NCI-H146 (cell line): ENCODE data around the gene TMEM182.

Source experiments
- DNase-seq: peaks from one replicate; lab custom pipeline; 2025; lab: John Stamatoyannopoulos, UW

TMEM182 gene

DNA sequence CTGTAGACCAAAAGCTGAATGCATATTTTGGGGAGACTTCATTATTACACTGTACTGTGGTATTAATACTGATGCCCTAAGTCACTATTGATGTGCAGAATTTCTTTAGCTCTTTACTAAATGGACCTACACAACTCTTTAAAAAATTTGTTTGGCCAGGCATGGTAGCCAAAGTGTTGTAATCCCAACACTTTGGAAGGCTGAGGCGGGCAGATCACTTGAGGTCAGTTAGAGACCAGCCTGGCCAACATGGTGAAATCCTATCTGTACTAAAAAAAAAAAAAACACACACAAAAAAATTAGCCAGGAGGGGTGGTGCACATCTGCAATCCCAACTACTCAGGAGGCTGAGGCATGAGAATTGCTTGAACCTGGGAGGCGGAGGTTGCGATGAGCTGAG lies 6.4 kb downstream of the TMEM182 start:
- no peak for DNase-seq

DNA sequence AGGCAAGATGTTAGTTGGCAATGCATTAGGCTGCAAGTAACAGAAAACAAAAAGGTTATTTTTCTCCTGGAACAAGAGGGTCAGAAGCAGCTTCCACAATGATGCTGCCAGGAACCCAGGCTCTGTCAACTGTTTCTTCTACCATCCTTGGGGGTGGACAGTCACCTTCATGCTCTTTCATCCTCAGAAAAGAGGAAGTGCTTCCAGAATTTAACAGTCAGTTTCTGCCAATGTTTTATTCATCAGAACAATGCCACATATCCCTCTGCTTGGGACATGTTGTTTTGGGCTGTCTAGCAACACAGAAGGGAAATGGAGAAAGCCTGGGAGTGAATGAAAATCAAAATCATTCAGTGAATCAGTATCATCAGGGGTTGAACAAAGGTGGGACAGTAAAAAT lies 7.1 kb downstream of the TMEM182 start:
- no peak for DNase-seq

DNA sequence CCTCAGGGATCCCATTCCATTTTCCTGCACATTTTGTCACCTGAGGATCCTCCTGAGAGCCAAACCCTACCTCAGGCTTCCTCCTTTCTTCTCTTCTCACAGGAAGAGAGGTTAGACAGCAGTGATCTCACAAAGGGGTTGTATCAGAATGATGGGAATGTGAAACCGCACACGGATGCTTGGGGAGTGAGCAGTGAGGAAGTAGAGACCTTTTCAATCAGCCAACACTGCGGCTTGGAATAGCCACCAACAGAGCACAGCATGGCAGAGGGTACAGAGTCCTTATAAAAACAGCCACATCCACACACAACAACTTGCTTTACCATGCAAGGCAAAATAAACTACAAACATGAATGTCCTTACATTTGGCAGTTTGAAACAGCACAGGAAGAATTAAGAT lies 8.7 kb downstream of the TMEM182 start:
- no peak for DNase-seq

DNA sequence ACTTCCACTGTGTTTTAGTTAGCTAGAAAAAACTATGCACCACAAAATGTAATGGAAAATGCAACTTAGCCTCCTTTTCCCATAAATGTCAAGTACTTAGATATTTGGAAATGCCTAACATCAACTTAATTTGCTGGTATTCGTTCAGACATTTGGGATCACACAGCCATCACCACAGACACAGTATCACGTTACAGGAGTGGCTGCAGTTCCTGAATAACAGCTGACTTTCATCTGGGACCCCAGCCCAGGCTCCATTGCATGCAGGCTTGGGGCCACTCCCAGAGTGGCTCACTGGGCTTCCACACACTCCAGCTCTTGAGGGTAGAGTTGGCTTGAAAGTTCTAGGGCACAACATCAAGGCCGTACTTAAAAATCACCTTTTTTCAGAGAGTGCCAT lies 9.3 kb downstream of the TMEM182 start:
- no peak for DNase-seq

DNA sequence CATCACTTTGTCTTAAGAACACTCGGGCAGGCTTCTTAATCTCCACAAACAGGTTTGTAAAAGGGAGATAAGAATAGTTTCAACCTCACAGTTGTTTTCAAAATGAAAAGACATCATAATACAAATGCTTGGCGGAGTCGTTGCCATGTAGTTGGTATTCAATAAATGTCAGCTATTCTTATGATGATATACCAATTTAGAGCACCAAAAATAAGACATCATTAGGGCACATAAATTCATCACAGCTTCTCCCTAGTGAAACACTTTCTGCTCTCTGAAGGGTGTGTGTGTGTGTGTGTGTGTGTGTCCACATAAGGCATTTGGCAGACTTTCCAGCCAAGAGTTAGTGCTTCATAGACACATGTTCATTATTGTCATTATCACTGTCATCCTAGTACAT lies 10.8 kb downstream of the TMEM182 start:
- no peak for DNase-seq

DNA sequence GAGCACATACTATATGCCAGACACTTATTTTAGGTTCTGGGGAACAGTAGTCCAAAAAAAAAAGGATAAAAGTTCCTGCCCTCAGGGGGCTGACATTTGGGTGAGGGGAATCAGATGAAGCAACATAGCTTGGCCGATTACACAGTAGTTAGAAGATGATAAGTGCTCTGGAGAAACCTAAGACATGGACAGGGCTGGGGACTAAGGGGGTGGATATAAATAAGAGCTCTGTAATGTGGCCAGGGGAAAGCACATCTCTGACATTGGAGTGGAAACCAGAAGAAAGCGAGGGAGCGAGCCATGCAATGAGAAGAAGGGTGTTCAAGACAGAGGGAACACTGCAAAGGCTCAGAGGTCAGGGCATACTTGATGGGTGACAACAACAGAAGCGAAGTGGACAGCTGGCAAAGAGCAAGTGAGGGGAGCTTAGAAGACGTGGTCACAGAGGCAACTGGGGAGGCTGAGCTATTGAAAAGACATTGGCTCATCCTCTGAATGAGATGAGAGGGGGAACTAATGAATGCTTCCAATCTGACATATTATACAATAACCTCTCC lies 11.4 kb downstream of the TMEM182 start:
- DNase-seq: no peak

DNA sequence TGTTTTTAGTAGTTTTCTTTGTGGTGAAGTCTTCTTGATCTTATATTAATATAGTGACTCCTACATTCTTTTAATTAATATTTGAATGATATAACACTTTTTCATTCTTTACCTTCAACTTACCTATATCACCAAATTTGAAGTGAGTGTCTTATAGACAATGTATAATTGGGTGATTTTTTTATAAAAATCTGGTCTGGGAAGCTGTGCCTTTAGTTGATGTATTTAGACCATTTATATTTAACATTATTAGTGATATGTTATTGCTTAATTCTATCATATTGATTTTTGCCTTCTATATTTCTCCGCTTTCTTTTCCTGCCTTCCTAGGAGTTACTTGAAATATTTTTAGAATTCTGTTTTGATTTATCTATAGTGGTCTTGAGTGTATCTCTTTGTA lies 16.4 kb downstream of the TMEM182 start:
- no peak for DNase-seq

DNA sequence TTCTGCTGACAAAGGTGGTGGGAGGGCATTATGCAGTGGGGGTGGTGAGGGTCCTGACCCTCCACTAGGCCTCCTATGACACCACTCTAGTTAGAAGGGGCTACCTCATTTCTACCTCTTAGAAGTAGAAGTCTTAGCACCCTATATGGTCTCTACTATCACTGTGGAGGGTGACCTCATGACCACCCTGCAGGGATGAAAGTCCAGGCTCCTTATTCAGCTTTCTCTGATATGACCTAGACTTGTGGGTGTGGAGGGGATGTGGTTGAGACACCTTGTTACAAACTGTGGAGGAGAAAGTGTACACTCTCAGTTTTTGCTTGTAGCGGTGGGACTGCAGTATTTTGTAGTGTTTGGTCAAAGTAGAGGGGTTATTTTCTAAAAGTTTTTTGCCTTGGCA lies 18.6 kb downstream of the TMEM182 start:
- DNase-seq: no peak

DNA sequence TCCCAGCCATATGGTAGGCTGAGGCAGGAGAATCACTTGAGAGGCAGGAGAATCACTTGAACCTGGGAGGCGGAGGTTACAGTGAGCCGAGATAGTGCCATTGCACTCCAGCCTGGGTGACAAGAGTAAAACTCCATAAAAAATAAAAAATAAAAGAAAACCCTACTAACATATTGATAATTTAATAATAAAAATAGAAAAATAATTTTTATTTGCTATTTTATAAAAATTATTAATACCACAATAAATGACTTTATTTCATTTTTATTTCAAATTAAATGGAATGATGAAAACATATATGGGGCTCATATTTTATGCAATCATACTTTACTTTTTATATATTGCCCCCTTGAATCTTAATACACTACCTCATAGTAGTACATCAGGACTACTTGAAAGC lies 20.4 kb downstream of the TMEM182 start:
- no peak for DNase-seq

DNA sequence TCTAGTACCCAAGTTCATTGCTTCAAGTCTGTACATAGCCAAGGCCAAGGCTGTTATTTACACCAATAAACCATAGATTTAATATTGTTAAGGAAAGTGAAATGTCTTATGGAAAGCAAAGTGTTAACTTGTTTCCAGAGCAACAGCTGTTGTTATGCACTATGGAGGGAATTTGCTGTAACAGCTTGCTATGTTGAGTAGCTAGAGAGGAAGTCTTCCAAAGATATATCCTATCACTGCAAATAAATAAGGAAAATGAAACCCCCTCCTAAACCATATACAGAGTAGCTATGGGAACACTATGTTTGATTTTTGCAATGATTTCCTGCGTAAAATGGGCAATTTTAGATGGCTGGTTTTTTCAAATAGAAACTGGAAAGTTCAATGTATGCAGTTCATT lies 21.1 kb downstream of the TMEM182 start:
- no peak for DNase-seq

DNA sequence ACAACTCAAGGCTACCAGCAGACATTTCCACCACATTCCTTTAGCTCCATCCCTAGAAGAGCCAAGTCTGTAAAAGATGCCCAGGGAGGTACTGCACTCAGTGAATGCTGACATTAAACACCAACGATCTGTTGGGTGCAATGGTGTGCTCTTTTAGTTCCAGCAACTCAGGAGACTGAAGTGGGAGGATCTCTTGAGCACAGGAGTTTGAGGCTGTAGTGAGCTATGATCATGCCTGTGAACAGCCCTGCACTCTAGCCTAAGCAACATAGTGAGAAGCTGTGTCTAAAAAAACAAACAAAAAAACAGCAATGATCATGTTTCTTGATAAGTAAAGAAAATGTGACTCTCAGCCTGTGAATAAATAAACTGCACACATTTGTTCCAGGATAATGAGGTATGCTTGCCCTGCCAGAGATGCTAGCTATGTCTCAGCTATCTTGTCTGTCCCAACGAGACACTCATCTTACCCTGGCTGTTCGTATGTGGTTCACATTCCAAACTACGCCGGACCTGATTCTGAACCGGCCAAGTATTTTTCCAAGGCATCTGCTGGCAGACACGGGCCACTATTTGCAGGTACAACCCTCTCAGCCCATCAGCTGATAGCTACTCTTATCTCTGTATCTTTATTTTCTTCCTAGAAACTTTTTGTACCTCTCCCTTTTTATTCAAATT lies 21.8 kb downstream of the TMEM182 start:
- DNase-seq: no peak

DNA sequence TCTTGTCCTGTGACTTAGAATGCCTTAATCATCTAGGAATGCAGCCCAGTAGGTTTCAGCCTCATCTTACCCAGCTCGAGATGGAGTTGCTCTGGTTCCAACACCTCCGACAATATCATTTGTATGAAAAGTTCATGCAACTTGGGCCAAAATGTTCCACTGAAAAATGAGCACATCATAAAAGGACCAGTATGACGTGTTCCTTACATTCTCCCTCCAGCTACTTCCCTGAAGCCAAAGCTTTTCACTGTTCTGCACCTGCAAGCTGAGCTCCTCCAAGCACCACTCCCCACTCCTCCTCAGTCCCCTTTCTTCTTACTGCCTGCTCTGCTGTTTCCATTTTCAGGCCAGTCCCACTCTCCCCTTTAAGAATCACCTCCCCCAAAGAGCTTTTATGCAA lies 23.1 kb downstream of the TMEM182 start:
- DNase-seq: no peak

DNA sequence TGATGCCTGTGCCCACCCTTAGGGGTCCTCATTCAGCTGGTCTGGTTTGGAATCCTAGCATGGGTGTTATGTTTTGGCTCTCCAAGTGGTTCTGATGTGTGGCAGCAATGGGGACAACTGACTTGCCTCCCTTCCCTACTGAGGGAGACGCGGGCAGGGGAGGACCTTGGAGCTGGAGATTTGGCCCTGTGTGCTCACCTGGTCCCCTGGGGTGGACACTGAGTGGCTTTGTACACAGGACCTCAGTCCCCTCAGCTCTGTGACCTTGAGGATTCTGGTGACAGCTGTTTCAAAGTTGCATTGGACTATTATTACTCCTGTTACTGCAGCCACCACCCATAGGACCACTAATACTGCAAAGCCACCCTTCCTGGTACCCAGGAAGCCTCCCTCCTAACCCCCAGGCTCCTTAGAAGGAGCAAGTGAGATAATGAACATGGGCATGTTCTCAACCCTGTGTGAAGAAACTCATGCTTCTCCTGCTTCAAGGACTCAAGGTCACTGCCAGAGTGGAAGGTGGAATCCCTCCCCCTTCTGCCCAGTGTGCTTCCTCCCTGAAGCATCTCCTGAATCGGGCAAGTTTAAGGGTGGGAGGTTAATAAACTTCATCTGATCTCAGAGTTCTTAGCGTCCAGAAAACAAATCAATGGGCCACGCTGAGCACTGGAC lies 26.5 kb downstream of the TMEM182 start:
- no peak for DNase-seq

DNA sequence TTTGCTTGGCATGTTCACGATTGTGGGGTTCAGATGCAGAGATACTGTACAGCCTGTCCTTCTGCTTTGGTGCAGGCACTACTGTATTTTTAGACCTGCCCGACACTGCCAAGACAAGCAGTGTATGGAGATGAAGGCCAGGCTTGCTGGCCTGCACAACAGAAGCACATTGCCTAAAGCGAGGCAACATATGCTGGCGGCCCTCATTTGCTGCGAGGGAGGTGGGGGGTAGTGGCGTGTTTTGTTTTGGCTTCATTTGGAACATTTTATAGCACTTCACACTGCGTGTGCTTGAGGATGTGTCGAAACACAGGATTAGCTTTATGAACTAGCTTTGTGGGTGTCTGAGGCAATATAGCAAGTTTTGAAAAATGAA lies 27.0 kb downstream of the TMEM182 start:
- DNase-seq: no peak

DNA sequence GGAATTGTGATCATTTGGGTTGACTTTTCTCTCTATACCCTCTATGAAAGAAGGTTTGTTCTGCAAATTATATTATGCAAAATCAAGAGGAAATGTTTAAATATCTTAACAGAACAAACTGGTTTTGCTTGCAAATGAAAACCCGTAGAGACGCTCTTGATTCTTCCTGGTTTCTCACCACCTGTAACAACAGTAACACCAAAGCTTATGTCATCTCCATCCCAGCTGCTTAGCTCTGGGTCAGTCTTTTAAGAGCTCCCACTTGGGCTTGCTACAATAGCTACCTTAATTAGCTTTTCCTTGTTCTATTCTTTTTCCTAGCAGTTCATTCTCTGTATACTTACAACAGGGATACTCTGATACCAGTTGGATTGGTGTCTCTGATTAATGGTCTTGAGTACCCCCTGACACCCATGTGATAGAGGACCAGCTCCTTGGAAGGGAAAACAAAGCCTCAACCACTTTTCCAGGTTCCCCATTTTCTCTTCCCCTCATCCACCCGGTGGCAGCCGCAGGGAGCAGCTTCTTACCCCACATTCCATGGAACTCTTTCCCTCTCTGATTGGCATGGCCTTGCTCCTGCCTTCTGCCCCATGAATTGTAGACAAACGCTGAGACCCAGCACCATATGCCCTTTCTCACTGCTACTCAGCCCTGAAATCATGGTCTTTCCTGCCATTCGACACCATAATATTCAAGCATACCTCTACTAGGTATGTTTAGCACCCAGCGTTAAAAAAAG lies 27.7 kb downstream of the TMEM182 start:
- DNase-seq: no peak

DNA sequence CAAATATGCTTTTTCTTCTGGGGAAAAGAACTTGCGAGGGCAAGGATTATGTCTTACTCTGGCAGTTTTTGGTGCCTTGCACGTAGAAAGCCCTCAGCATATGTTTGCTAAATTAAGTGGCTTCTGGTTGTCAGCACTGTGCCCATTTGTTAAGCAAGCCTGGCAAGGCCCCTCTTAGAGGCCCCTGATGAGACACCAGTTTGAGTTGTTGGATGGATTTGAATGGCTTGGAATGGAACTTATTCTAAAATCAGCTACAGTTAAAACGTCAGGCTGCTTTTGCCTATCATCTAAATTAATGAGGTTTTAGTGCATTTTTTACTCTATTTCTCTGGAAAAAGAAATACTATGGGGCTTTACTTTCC lies 28.2 kb downstream of the TMEM182 start:
- DNase-seq: no peak

DNA sequence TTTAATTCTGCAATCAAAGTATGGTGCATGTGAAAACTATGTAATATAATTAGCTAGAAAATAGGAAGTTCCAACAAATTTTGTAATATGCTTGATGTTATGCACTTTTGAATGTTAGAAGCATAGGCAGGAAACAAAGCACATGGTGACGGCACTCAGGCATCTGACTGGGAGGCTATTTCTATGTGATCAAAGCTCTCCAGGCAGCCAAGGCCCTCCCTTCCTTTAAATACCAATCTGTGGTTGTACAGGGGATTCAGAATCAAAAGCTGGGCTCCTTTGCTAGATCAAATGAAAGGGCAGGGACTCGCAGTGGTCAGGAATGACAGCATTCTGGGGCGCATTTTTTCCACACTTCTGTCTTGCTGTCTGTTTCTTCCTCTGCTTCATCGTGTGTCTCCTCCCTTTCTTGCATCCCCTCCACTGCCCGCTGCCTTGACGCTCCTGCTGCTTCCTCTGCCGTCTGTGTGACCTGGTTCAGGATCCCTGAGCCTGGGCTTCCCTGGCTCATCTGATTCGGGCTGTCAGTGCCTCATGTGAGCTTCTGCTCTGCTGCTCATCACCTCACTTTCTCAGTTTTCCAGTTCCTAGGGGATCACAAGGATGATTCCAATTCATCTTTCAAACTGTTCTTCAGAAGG lies 30.9 kb downstream of the TMEM182 start:
- DNase-seq: no peak

DNA sequence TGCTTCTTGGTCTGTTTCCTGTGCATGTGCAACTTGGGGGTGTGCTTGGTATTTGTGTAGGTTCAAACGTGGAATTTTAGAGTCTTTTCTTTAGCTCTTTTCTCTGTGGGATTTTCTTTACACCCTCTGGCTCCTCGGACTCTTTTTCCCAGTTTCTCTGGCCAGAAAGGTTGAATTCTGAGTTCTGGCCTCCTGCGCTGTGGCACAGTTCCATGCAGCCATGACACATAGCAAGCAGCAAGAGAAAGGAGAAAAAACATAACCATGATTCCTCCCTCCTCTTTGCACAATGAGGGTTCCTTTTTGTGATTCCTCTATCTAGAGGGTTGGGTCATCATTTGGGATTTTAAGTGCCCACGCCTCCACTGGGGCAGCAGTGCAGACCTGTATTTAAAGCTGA lies 33.8 kb downstream of the TMEM182 start:
- DNase-seq: no peak

DNA sequence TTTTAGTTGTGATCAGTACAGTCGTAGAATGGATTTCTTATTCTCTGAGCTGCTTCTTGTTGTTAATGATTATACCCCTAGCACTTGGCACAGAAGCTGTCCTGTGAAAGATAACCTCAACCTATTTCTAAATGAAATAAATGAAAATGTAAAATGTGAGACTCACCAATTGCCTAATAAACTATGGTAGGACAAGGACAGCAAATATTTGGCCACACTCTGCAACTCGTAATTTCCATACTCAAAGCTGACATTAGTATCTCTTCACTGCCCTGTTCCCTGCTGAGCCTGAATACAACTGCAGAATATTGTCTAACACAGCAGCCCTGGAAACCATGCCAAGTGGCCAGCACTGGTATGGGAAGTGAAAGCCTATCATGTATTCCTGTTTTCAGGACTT lies 34.5 kb downstream of the TMEM182 start:
- peak; percentile 71 for DNase-seq

DNA sequence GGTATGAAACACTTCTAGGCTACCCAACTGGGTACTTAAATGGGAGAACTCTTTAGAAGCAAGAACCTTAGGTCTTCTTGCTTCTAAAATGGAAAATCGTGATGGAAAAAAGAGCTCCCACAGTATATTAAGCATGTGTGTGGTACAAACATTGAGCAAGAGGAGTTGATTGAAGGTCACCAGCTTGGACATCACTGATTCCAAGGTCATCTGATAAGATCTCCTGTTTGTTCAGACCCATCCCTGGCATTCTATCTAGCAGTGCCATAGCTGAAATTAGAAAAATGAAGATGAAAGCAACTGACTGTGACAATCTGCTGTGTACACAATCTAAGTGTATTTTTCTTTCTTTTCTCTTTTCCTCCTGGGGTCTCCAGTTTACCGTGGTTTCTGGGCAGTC lies 35.7 kb downstream of the TMEM182 start:
- DNase-seq: no peak

DNA sequence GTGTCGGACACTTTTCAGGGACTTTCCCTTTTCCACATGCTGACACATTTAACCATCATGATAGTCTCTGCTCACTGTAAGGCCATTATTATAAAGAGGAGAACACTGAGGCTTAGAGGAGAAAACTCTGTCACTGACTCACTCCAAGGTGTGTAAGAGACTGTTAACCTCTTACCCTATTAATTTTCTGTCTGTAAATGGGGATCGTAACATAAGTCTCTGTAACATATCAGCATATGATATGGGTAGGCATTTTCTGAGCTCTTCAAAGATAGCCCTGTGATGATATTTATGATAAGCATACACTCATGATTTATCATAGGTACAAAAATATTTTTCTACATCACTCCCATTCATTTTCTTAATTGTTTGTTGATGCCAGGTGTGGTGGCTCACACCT lies 36.4 kb downstream of the TMEM182 start:
- DNase-seq: no peak

DNA sequence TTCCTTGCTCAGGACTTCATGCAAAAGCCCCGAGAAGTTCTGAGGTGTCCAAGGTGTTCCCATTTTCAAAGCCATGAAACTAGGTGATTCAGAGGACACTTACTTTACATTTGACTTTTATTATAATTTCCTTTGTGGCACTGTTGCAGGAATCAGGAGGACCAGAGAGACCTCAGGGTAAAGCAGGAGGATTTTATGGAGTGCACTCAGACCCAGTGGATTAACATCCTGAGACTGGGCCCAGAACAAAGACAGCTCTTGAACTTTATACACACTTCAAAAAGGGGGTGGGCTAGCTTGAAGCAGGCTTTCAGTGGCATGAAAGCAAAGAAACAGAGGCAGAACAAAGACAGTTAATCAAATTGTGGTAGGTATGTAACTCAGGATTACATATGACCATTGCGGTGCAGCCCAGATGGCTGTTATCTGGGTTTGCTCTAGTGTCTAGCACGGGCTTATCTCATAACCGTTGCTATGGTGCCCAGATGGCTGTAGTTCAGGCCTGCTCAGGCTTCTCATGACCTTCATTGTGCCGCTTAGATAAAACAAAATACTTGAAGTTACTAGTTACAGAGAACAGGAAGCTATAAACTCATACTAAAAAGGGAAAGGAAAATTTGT lies 39.4 kb downstream of the TMEM182 start:
- no peak for DNase-seq
